GM12878 (cell line): Measurements from ENCODE around the gene PRKN. TPM values are rescaled to one million over a fixed set of nuclear protein-coding genes. Genes with fewer than 3 reads are reported as not detected.

ENCODE experiments used
- ATAC-seq: fragments of 200-7000 bp; cut with Tn5 transposase; 3 replicates; pipeline ENCODE4 v1.9.1; 2020; ENCODE audit warnings: mild to moderate bottlenecking, moderate library complexity
- BruUV-seq: library from RNA; stranded (reverse); fragments of 400-500 nt; replicated peaks from 2 replicates; lab custom pipeline; 2021; lab: Mats Ljungman, UMichigan
- CTCF ChIA-PET: fragments of 300-600 bp; sonication (Branson Sonifier 250); formaldehyde crosslinking; extraction: SDS; loops from one replicate; lab custom pipeline; 2021; ENCODE audit warnings: inconsistent platforms; lab: Yijun Ruan, JAX
- POLR2A ChIA-PET: fragments of 350-600 bp; formaldehyde crosslinking; extraction: SDS; loops from one replicate; lab custom pipeline; 2021; ENCODE audit warnings: inconsistent platforms; lab: Charles Lee
- RAD21 ChIA-PET: fragments of 300-600 bp; sonication (Branson Sonifier 250); formaldehyde crosslinking; loops from one replicate; lab custom pipeline; 2023; ENCODE audit warnings: antibody characterized with exemption; ENCODE audit not compliant: unreplicated experiment; lab: Charles Lee
- SMC1A ChIA-PET: fragments of 300-600 bp; sonication (Branson Sonifier 250); formaldehyde crosslinking; loops from one replicate; lab custom pipeline; 2023; ENCODE audit not compliant: unreplicated experiment, uncharacterized antibody; lab: Charles Lee
- DNase-seq: peaks from one replicate; pipeline ENCODE4 v3.0.0-alpha.2; 2011; ENCODE audit warnings: low read depth, low spot score
- FAIRE-seq: peaks from 3 replicates; lab custom pipeline; 2011; peaks lifted over from hg19 to GRCh38; lab: Jason Lieb, UNC
- H2AFZ ChIP-seq: 2 replicates; pipeline ENCODE4 v1.6.0; 2011; ENCODE audit warnings: low read depth, low read length, control low read depth; ENCODE audit not compliant: control insufficient read depth
- H3K27ac ChIP-seq: 2 replicates; pipeline ENCODE4 v1.5.1; 2011; ENCODE audit warnings: control low read depth; ENCODE audit not compliant: control insufficient read depth, insufficient read depth
- H3K27me3 ChIP-seq, 2 experiments: replicated peaks in 1 of 2; 2 replicates each; pipeline versions ENCODE4 v1.6.0 to v1.6.1; 2011; ENCODE audit warnings: low read length in 1 of 2; ENCODE audit not compliant: control insufficient read depth in 2 of 2, insufficient read depth in 2 of 2
- H3K36me3 ChIP-seq, 2 experiments: 2 replicates each; pipeline ENCODE4 v1.5.1; 2011; ENCODE audit warnings: low read length in 1 of 2; ENCODE audit not compliant: control insufficient read depth in 2 of 2, insufficient read depth in 2 of 2
- H3K4me1 ChIP-seq: 2 replicates; pipeline ENCODE4 v1.6.1; 2011; ENCODE audit warnings: mild to moderate bottlenecking, low read length, moderate library complexity, mixed read lengths; ENCODE audit not compliant: control insufficient read depth, insufficient read depth
- H3K4me2 ChIP-seq: 2 replicates; pipeline ENCODE4 v1.6.0; 2011; ENCODE audit warnings: control low read depth; ENCODE audit not compliant: control insufficient read depth, insufficient read depth
- H3K4me3 ChIP-seq: fragments of 200-600 bp; sonication (generic); 2 replicates; pipeline ENCODE4 v1.5.1; 2016
- H3K79me2 ChIP-seq: 2 replicates; pipeline ENCODE4 v1.6.0; 2011; ENCODE audit warnings: low read length; ENCODE audit not compliant: control insufficient read depth, insufficient read depth
- H3K9ac ChIP-seq: 2 replicates; pipeline ENCODE4 v1.8.0; 2011; ENCODE audit warnings: low read length, control low read depth, mixed read lengths; ENCODE audit not compliant: control insufficient read depth, insufficient read depth
- H3K9me3 ChIP-seq: replicated peaks from 3 replicates; pipeline ENCODE4 v1.5.1; 2011; ENCODE audit warnings: mild to moderate bottlenecking, low read length; ENCODE audit not compliant: control insufficient read depth, insufficient read depth
- H4K20me1 ChIP-seq: 2 replicates; pipeline ENCODE4 v1.6.0; 2011; ENCODE audit not compliant: control insufficient read depth, insufficient read depth
- BMI1 ChIP-seq: fragments of 450-650 bp; IDR thresholded peaks from 2 replicates; pipeline ENCODE4 v1.6.1; 2016; ENCODE audit warnings: mild to moderate bottlenecking, moderate library complexity, borderline replicate concordance
- CREB1 ChIP-seq: IDR thresholded peaks from 2 replicates; pipeline ENCODE4 v1.6.1; 2012; ENCODE audit warnings: low read depth, mild to moderate bottlenecking, inconsistent platforms
- MEF2A ChIP-seq: IDR thresholded peaks from 2 replicates; pipeline ENCODE4 v1.6.1; 2011; ENCODE audit warnings: low read depth, mild to moderate bottlenecking, low read length, moderate library complexity; ENCODE audit not compliant: insufficient read depth
- PAX8 ChIP-seq: fragments of 450-650 bp; IDR thresholded peaks from 2 replicates; pipeline ENCODE4 v1.6.1; 2017; ENCODE audit warnings: mild to moderate bottlenecking, moderate library complexity
- SKIL ChIP-seq: fragments of 450-650 bp; IDR thresholded peaks from 2 replicates; pipeline ENCODE4 v1.6.1; 2017; ENCODE audit warnings: mild to moderate bottlenecking, low read depth, inconsistent platforms; ENCODE audit not compliant: poor library complexity, severe bottlenecking
- WRNIP1 ChIP-seq: IDR thresholded peaks from 2 replicates; pipeline ENCODE4 v1.6.1; 2011; ENCODE audit warnings: low read depth, low read length, improper control_type of control experiment, borderline replicate concordance
- ZBED1 ChIP-seq: IDR thresholded peaks from 2 replicates; pipeline ENCODE4 v1.6.1; 2016; ENCODE audit warnings: borderline replicate concordance
- ZNF622 ChIP-seq: fragments of 450-650 bp; IDR thresholded peaks from 2 replicates; pipeline ENCODE4 v1.6.1; 2017; ENCODE audit warnings: mild to moderate bottlenecking, inconsistent platforms
- WGBS: methylation state at CpG from one replicate; pipeline ENCODE4 v1.1.6; 2016; ENCODE audit warnings: low lambda C conversion rate; ENCODE audit not compliant: insufficient replicate concordance, insufficient coverage; ENCODE audit errors: missing lambda C conversion rate; 5-methylcytosine and 5-hydroxymethylcytosine counted together
- in situ Hi-C: fragments of 300-500 bp; cut with MboI; formaldehyde crosslinking; loops from 9 replicates; pipeline ENCODE4 v1.14.3; 2018; ENCODE audit warnings: mixed read lengths
- intact Hi-C: fragments of 100-400 bp; cut with micrococcal nuclease; formaldehyde crosslinking; loops from one replicate; pipeline ENCODE4 v1.14.2; 2022; ENCODE audit not compliant: unreplicated experiment
- polyA plus RNA-seq, 11 experiments: library from polyadenylated mRNA; depleted of rRNA in 4 of 11; unstranded in 6 of 11; stranded (reverse) in 5 of 11; fragments of >200 nt; fragmentation: Nextera tagmentation in 4 of 11; fragmentation: Illumina TruSeq in 1 of 11; extraction: Ambion mirVana in 4 of 11; extraction: Trizol in 1 of 11; gene quantifications; 1 replicate in 1 of 11; 2 replicates in 10 of 11; pipeline versions ENCODE4 v1.2.1 to v1.2.3, GENCODE V29; 2011 to 2016; ENCODE audit warnings: inconsistent platforms in 2 of 11, missing spikeins in 2 of 11, low read depth in 1 of 11
- total RNA-seq, 4 experiments: library from RNA; depleted of rRNA in 3 of 4; stranded (reverse); fragments of >200 nt in 3 of 4; fragmentation: Illumina TruSeq in 1 of 4; extraction: Trizol in 1 of 4; gene quantifications; 2 replicates each; pipeline versions ENCODE4 v1.2.1 to v1.2.3, GENCODE V29; 2013 to 2021
- TF ChIP-seq, protein P1 (sequence below): IDR thresholded peaks from 2 replicates; pipeline ENCODE4 v1.6.1; 2012; ENCODE audit warnings: low read depth, low read length, improper control_type of control experiment
- TF ChIP-seq, protein P2 (sequence below): fragments of 450-650 bp; IDR thresholded peaks from 2 replicates; pipeline ENCODE4 v1.6.1; 2017; ENCODE audit warnings: mild to moderate bottlenecking

PRKN gene
- total and polyA plus RNA-seq, 10 of the 15 experiments (the other 5 are each of a cell fraction or from before 2014, with no cell fraction given), result 0.06 to 0.09 TPM; not detected in 8

DNA sequence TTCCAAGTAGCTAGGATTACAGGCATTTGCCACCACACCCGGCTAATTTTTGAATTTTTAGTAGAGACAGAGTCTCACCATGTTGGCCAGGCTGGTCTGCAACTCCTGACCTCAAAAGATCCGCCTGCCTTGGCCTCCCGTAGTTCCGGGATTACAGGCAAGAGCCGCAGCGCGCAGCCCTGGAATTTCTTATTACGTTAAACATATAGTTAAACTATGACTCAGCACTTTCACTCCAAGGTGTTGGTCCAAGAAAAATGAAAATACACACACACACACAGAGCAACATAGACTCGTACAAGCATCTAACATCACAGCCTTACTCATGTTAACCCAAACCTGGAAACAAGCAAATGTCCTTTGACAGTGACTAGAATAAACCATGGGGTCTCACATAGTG is 663.9 kb downstream of the PRKN start (continued):
- no peak for TF ChIP-seq WRNIP1
- TF ChIP-seq, protein P1, sequence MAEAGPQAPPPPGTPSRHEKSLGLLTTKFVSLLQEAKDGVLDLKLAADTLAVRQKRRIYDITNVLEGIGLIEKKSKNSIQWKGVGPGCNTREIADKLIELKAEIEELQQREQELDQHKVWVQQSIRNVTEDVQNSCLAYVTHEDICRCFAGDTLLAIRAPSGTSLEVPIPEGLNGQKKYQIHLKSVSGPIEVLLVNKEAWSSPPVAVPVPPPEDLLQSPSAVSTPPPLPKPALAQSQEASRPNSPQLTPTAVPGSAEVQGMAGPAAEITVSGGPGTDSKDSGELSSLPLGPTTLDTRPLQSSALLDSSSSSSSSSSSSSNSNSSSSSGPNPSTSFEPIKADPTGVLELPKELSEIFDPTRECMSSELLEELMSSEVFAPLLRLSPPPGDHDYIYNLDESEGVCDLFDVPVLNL, result no peak

GRCh38 chr6:162058281-162058875 is 669.2 kb downstream of the PRKN start:
- Histone ChIP-seq H3K4me3 (no peak overlapping the region), H4K20me1 (no peaks in the 10 kb centered on the region), H3K9ac (no peak overlapping the region), H3K9me3 (no peaks in the 10 kb centered on the region), H3K4me1 (no peaks in the 10 kb centered on the region), H3K36me3 (no peaks in the 10 kb centered on the region), H3K79me2 (no peaks in the 10 kb centered on the region), H3K4me2 (no peak overlapping the region), H2AFZ (no peak overlapping the region), H3K27me3 (no peaks in the 10 kb centered on the region), H3K27ac (no peak overlapping the region)
- ChIA-PET POLR2A (no interaction called here), RAD21 (no interaction called here), SMC1A (interaction anchor here (1.1 kb wide), 1 partner anchor 17 kb away, joined by 3 read pairs; no protein-coding TSS in a partner anchor), CTCF (no interaction called here)
- FAIRE-seq (no peak), ATAC-seq (no peak), DNase-seq (no peak)
- in situ Hi-C loops (no loop called here), intact Hi-C loops (no loop called here)
- no peak for TF ChIP-seq MEF2A
- TF ChIP-seq, protein P2, sequence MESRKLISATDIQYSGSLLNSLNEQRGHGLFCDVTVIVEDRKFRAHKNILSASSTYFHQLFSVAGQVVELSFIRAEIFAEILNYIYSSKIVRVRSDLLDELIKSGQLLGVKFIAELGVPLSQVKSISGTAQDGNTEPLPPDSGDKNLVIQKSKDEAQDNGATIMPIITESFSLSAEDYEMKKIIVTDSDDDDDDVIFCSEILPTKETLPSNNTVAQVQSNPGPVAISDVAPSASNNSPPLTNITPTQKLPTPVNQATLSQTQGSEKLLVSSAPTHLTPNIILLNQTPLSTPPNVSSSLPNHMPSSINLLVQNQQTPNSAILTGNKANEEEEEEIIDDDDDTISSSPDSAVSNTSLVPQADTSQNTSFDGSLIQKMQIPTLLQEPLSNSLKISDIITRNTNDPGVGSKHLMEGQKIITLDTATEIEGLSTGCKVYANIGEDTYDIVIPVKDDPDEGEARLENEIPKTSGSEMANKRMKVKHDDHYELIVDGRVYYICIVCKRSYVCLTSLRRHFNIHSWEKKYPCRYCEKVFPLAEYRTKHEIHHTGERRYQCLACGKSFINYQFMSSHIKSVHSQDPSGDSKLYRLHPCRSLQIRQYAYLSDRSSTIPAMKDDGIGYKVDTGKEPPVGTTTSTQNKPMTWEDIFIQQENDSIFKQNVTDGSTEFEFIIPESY, result no peak
- TF ChIP-seq BMI1, result no peak
- TF ChIP-seq ZNF622, result no peak
- TF ChIP-seq ZBED1, result no peak
- no peak for TF ChIP-seq PAX8
- TF ChIP-seq CREB1, result no peak
- no peak for TF ChIP-seq SKIL
- 16% methylated on average over 11 of the region's 11 CpGs for WGBS
- BruUV-seq, result no TSS peak
